K562 treated with DMSO at 1 percent for 48 hours (cell line): ENCODE results near the gene ZNF549. TPM values are rescaled to one million over a fixed set of nuclear protein-coding genes. Genes with fewer than 3 reads are reported as not detected.

Source experiments
- total RNA-seq: library from RNA; unstranded; fragments of 300-600 nt; gene quantifications from 2 replicates; pipeline ENCODE4 v1.2.3, GENCODE V29; 2022; ENCODE audit warnings: low replicate concordance; ENCODE audit errors: extremely low read depth

Gene ZNF549
- total RNA-seq, result not detected in 2 replicates

DNA sequence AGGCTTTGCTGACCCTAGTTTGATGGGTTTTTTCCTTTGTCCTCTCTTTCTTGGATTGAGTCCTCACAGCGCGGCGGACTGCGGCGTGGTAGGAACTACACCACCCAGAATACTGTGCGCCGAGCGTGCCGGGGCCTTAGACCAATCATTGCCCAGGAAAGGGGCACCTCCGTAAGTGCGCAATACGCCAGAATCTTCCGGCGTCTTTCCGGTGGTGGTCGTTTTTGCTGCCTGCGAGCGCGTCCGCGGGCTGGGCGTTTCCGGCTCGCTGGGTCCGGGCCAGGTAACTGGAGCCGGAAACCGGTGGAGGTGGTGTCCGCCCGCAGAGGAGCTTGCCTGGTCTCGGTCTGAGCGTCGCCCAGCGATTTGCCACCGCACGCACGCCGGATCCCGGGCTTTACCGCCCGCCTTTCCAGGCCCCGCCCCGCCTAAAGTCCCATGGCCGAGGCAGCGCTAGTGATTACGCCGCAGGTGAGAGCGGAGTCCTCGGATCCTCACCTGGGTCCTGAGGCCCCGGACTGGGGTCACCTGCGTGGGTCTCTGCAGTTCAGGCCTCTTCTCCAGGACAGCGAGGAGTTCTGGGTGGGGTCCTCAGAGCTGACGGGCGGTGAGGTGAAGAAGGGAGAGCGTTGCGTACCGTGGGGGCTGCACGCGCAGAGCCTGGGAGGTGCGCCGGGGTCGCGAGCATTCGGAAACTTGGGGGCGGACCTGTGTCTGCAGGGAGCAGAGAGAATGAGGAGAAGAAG, at the start of gene ZNF549:
Gene ZNF549 (plus strand): TSS at position 221 of the 746 bp plus-strand sequence. CDS start 218 bp downstream, at position 439.

DNA sequence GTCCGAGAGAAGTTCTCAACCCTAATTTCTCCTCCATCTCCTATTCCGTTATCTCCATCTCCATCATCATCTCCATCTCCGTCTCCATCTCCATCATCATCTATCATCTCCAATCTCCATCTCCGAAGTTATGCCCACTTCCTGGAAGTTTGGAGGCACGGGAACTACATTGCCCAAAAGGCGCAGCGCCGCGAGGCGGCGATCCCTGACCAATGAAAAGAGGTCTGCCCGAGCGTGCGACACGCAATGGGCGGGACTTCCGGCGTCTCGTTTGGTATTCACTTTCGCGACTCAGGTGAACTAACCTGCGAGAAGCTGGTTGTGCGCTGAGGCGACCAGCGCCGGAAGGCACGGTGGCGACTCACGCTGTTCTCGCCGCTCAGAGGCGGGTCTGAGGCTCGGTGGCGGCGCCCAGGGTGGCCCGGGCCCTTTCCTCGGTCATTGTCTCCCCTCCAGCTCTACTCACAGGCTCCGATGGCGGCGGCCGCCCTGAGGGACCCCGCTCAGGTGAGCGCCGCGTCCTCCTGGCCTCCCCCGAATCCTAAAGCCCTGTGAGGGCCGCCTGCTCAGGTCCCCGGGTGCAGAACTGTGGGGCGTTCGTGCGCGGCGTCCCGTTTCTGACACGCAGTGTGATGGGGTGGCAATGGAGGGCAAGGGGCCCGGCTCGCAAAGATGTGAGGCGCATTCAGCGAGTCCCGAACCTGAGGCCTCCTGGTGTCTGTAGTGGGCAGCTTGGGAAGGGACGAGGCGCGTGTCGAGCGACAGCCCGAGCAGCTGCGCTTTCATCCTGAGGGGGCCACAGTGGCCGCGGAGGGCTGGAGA, 39.5 kb upstream of the ZNF549 start, which contains the start of gene ZNF419:
Gene ZNF419 (plus strand): TSS at position 274 of the 822 bp plus-strand sequence. CDS start 201 bp downstream, at position 475.

DNA sequence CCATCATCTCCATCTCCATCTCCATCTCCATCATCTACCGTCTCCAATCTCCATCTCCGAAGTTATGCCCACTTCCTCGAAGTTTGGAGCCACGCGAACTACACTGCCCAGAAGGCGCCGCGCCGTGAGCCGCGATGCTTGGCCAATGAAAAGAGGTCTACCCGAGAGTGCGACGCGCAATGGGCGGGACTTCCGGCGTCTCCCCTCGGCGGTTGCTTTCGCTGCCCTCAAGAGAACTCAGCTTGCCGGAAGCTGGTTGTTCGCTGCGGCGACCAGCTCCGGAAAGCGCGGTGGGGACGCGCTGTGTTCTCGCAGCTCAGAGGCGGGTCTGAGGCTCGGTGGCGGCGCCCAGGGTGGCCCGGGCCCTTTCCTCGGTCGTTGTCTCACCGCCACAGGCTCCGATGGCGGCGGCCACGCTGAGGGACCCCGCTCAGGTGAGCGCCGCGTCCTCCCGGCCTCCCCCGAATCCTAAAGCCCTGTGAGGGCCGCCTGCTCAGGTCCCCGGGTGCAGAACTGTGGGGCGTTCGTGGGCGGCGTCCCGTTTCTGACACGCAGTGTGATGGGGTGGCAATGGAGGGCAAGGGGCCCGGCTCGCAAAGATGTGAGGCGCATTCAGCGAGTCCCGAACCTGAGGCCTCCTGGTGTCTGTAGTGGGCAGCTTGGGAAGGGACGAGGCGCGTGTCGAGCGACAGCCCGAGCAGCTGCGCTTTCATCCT, 27.3 kb upstream of the ZNF549 start, which contains the start of gene ZNF773:
Gene ZNF773 (plus strand): TSS at position 259 of the 716 bp plus-strand sequence. CDS start 143 bp downstream, at position 402.

DNA sequence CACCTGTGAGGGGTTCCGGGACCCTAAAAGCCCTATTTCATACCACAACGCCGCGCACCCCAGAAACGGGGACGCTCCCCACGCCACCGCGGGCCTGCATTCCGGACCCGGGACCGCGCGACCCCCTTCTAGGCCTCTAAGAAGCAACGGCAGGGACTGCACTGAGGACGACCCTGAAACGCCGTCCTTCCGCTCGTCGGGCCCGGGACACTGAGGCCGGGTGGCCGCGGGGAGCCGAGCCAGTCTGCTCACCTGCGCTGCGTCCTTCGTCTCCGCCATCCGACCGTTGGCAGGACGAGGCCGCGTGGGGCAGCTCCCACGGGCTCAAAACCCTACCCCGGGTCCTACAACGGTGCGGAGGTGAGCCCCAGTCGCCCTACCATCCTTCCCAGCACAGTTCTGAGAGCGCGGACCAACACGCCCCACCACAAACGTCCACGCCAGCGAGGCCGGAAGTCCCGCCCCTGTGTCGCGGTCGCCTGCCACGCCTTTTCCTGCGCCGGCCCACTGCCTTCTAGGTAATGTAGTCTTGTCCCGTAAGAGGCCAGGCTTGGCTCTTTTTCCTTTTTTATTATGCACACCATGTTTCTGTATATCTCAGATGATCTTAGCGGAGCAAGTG, 32.4 kb downstream of the ZNF549 start, which contains the start of gene ZNF550:
Gene ZNF550 (minus strand): TSS at position 460 of the 622 bp plus-strand sequence. CDS start 181 bp downstream, at position 279.

DNA sequence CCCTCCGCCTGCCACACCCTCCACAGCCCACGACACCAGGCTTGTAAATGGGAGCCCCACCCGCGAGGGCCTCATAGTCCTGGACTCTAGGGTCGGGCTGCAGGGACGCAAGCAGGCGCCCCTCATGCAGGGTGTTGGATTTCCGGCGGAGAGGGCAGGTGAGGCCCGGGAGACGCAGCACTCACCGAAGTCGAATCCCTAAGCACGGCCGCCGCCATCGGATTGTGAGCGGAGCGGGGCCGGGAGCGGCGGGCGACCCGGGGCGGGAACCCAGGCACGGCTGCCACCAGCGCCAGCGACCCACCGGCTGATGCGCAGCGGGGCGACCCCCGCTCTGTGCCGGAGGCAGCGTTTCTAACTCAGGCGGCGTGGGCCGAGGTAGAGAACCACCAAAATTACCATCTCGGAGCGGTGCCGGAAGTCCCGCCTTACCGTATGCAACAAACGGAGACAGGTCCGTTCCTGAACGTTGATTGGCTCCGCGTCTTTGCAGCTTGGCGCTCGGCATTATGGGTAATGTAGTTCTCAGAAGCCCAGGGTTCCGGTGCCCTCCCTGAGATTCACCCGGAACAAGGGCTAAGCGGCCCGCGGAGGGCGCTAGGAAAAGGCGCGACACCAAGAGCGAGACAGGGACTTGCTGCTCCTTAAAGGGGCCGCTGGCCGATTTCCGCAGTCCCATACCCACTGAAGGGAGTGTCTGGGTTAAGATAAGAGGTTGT, 51.5 kb downstream of the ZNF549 start, which contains the start of gene ZNF416:
Gene ZNF416 (minus strand): TSS at position 425 of the 719 bp plus-strand sequence. CDS start 207 bp downstream, at position 218.

DNA sequence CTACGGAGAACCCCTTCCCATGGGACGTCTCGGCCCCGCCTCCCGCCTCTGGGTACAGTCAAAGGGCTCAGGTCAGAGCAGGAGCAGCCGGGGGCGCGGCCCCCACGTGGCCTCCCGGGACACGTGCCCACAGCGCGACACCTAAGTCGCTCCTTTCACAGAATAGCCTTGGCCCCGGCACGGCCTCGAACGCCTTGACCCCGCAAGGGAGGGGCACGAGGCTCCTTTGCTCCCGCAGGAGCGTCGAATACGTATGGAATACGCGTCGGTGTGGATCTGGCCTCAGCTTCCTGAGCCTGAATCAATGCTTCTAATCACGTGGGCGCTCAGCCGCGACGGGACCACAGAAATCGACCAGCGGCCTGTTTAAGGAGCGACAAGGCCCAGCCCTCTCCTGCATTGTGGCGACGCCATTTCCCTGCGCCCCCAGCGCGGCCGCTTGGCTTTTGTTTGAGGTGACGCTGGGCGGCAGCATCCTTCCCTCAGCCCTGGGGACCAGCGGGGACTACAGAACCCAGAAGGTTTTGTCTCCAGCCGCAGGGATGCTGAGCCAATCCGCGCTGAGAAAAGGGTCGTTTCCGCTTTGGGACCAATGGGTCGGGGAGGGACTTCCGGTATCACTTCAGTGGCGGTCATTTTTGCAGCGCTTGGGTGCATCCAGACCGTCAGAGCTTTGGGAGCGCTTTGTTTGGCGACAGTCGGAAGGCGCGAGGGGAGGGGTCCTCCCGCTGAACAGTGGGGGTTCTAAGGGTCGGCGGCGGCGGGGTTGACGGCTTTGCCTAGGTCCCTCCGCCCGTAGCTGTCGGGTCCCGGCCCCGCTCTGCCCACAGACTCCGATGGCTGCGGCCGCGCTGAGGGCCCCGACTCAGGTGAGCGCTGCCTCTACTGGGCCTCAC, 56.6 kb downstream of the ZNF549 start, which contains the start of gene ZIK1:
Gene ZIK1 (plus strand): TSS at position 625 of the 896 bp plus-strand sequence. CDS start 212 bp downstream, at position 837.

DNA sequence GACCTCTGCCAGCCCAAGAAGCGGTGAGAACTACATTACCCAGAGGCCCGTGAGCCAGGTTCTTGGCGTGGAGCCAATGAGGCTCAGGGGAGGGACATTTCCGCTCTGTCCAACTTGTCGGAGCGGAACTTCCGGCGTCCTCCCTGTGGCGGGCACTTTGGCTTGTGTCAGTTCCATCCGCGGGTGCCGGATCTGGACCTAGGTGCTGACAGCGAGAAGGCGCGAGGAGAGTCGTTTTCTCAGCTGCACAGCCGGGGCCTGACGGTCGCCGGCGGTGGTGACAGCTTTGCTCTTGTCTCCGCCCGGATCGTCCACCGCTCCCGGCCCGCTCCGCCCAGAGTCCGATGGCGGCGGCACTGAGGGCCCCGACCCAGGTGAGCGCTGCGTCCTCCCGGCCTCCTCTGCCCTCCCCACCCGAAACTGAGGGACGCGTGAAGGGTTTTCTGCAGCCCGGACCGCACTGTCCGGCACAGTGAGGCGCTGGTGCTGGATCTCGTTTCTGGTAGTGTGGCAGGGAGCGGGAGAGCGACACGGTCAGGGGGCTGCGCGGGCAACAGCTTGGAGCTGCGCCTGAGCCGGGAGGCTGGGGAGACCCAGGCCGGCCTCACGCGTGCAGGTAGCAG, 72.7 kb downstream of the ZNF549 start, which contains the start of gene ZNF530:
Gene ZNF530 (plus strand): TSS at position 125 of the 623 bp plus-strand sequence. CDS start 4,461 bp downstream, outside the sequence.

Other genes starting within 250 kb of the ZNF549 start
- not detected in 2 replicates for gene ZNF460, start 246.9 kb upstream of the ZNF549 start, total RNA-seq
- not detected in 2 replicates for gene ZNF543, start 206.9 kb upstream of the ZNF549 start, total RNA-seq
- not detected in 2 replicates for gene ZNF304, start 176.1 kb upstream of the ZNF549 start, total RNA-seq
- not detected in 2 replicates for gene TRAPPC2B, start 163.8 kb upstream of the ZNF549 start, total RNA-seq
- gene ZNF547, start 163.8 kb upstream of the ZNF549 start, total RNA-seq, result not detected in 2 replicates
- gene ZNF548, start 137.5 kb upstream of the ZNF549 start, total RNA-seq, result not detected in 2 replicates
- not detected in 2 replicates for gene ZNF17, start 116.2 kb upstream of the ZNF549 start, total RNA-seq
- gene ZNF749, start 92.0 kb upstream of the ZNF549 start, total RNA-seq, result not detected in 2 replicates
- not detected in 2 replicates for gene VN1R1, start 70.2 kb upstream of the ZNF549 start, total RNA-seq
- not detected in 2 replicates for gene ZNF772, start 49.8 kb upstream of the ZNF549 start, total RNA-seq
- not detected in 2 replicates for gene ZNF419, start 39.6 kb upstream of the ZNF549 start, total RNA-seq
- not detected in 2 replicates for gene ZNF773, start 27.4 kb upstream of the ZNF549 start, total RNA-seq
- gene ZNF550, start 32.5 kb downstream of the ZNF549 start, total RNA-seq, result not detected in 2 replicates
- gene ZNF416, start 51.6 kb downstream of the ZNF549 start, total RNA-seq, result not detected in 2 replicates
- gene ZIK1, start 56.8 kb downstream of the ZNF549 start, total RNA-seq, result not detected in 2 replicates
- not detected in 2 replicates for gene ZNF530, start 72.5 kb downstream of the ZNF549 start, total RNA-seq
- not detected in 2 replicates for gene ZNF134, start 86.9 kb downstream of the ZNF549 start, total RNA-seq
- not detected in 2 replicates for gene ZNF211, start 105.8 kb downstream of the ZNF549 start, total RNA-seq
- not detected in 2 replicates for gene ZSCAN4, start 141.6 kb downstream of the ZNF549 start, total RNA-seq
- gene ZNF551, start 154.6 kb downstream of the ZNF549 start, total RNA-seq, result not detected in 2 replicates
- not detected in 2 replicates for gene ZNF154, start 181.8 kb downstream of the ZNF549 start, total RNA-seq
- not detected in 2 replicates for gene ZNF671, start 200.3 kb downstream of the ZNF549 start, total RNA-seq
- gene ZNF776, start 219.5 kb downstream of the ZNF549 start, total RNA-seq, result not detected in 2 replicates
- gene ZNF586, start 242.3 kb downstream of the ZNF549 start, total RNA-seq, result not detected in 2 replicates